ENCODE data around the gene TTC34.
A peak's percentile ranks its signal among the peaks of the same experiment; 100 is the strongest.
"Not testable (repeated sequence)": the region's sequence is repeated elsewhere in the genome, so short reads cannot be mapped to it uniquely, and the experiment has no call there.

TTC34 gene

DNA sequence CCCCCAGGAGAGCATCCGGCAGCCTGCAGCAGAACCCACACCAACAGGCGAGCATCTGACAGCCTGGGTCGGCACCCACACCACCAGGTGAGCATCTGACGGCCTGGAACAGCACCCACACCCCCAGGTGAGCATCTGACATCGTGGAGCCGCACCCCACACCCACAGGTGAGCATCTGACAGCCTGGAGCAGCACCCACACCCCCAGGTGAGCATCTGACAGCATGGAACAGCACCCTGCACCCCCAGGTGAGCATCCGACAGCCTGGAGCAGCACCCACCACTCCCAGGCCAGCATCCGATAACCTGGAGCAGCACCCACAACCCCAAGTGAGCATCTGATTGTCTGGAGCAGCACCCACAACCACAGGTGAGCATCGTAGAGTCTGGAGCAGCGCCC is 124.8 kb downstream of the TTC34 start:
- not testable (repeated sequence) for DNase-seq (ENCODE audit: low spot score)

DNA sequence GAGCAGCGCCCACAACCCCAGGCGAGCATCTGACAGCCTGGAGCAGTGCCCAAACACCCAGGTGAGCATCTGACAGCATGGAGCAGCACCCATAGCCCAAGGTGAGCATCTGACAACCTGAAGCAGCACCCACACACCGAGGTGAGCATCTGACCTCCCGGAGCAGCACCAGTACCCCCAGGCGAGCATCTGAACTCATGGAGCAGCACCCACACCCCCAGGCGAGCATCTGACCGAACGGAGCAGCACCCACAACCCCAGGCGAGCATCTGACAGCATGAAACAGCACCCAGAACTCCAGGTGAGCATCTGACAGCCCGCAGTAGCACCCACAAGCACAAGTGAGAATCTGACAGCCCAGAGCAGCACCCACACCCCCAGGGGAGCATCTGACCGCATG is 129.8 kb downstream of the TTC34 start:
- DNase-seq (ENCODE audit: low spot score): not testable (repeated sequence)

DNA sequence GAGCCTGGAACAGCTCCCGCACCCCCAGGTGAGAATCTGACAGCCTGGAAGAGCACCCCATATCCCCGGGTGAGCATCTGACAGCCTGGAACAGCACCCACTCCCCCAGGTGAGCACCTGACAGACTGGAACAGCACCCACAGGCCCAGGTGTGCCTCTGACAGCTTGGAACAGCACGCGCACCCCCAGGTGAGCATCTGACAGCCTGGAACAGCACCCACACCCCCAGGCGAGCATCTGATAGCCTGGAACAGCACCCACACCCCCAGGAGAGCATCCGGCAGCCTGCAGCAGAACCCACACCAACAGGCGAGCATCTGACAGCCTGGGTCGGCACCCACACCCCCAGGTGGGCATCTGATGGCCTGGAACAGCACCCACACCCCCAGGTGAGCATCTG is 141.7 kb downstream of the TTC34 start:
- DNase-seq (ENCODE audit: low spot score): not testable (repeated sequence)

DNA sequence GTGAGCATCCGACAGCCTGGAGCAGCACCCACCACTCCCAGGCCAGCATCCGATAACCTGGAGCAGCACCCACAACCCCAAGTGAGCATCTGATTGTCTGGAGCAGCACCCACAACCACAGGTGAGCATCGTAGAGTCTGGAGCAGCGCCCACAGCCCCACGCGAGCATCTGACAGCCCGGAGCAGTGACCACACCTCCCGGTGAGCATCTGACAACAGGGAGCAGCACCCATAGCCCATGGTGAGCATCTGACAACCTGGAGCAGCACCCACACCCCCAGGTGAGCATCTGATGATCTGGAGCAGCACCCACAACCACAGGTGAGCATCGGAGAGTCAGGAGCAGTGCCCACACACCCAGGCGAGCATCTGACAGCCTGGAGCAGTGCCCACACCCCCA is 143.6 kb downstream of the TTC34 start:
- not testable (repeated sequence) for DNase-seq (ENCODE audit: low spot score)

DNA sequence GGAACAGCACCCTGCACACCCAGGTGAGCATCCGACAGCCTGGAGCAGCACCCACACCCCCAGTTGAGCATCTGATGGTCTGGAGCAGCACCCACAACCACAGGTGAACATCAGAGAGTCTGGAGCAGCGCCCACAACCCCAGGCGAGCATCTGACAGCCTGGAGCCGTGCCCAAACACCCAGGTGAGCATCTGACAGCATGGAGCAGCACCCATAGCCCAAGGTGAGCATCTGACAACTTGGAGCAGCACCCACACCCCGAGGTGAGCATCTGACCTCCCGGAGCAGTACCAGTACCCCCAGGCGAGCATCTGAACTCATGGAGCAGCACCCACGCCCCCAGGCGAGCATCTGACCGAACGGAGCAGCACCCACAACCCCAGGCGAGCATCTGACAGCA is 144.4 kb downstream of the TTC34 start:
- DNase-seq (ENCODE audit: low spot score): not testable (repeated sequence)

DNA sequence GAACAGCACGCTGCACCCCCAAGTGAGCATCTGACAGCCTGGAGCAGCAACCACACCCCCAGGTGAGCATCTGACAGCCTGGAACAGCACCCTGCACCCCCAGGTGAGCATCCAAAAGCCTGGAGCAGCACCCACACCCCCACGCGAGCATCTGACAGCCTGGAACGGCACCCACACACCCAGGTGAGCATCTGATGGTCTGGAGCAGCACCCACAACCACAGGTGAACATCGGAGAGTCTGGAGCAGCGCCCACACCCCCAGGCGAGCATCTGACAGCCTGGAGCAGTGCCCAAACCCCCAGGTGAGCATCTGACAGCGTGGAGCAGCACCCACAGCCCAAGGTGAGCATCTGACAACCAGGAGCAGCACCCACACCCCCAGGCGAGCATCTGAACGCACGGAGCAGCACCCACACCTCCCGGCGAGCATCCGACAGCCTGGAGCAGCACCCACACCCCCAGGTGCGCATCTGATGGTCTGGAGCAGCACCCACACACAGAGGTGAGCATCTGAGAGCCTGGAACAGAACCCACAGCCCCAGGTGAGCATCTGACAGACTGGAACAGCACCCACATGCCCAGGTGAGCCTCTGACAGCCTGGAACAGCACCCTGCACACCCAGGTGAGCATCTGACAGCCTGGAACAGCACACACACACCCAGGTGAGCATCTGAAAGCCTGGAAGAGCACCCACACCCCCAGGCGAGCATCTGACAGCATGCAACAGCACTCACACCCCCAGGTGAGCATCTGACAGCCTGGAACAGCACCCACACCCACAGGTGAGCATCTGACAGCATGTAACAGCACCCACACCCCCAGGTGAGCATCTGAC is 145.7 kb downstream of the TTC34 start:
- not testable (repeated sequence) for DNase-seq (ENCODE audit: low spot score)

DNA sequence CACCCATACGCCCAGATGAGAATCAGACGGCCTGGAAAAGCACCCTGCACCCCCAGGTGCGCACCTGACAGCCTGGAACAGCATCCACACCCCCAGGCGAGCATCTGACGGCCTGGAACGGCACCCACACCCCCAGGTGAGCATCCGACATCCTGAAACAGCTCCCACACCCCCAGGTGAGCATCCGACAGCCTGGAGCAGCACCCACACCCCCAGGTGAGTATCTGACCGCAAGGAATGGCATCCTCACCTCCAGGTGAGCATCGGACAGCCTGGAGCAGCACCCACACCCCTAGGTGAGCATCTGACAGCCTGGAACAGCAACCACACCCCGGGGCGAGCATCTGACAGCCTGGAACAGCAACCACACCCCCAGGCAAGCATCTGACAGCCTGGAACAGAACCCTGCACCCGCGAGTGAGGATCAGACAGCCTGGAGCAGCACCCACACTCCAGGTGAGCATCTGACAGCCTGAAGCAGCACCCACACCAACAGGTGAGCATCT is 147.0 kb downstream of the TTC34 start:
- not testable (repeated sequence) for DNase-seq (ENCODE audit: low spot score)

DNA sequence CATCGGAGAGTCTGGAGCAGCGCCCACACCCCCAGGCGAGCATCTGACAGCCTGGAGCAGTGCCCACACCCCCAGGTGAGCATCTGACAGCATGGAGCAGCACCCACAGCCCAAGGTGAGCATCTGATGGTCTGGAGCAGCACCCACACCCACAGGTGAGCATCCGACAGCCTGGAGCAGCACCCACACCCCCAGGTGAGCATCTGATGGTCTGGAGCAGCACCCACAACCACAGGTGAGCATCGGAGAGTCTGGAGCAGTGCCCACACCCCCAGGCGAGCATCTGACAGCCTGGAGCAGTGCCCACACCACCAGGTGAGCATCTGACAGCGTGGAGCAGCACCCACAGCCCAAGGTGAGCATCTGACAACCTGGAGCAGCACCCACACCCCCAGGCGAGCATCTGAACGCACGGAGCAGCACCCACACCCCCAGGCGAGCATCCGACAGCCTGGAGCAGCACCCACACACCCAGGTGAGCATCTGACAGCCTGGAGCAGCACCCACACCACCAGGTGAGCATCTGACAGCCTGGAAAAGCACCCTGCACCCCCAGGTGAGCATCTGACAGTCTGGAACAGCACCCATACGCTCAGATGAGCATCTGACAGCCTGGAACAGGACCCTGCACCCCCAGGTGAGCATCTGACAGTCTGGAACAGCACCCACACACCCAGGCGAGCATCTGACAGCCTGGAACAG is 147.6 kb downstream of the TTC34 start:
- DNase-seq (ENCODE audit: low spot score): not testable (repeated sequence)

DNA sequence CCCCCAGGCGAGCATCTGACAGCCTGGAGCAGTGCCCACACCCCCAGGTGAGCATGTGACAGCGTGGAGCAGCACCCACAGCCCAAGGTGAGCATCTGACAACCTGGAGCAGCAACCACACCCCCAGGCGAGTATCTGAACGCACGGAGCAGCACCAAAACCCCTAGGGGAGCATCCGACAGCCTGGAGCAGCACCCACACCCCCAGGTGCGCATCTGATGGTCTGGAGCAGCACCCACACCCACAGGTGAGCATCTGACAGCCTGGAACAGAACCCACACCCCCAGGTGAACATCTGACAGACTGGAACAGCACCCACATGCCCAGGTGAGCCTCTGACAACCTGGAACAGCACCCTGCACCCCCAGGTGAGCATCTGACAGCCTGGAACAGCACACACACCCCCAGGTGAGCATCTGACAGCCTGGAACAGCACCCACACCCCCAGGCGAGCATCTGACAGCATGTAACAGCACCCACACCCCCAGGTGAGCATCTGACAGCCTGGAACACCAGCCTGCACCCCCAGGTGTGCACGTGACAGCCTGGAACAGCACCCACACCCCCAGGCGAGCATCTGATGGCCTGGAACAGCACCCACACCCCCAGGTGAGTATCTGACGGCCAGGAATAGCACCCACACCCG is 148.4 kb downstream of the TTC34 start:
- DNase-seq (ENCODE audit: low spot score): not testable (repeated sequence)

DNA sequence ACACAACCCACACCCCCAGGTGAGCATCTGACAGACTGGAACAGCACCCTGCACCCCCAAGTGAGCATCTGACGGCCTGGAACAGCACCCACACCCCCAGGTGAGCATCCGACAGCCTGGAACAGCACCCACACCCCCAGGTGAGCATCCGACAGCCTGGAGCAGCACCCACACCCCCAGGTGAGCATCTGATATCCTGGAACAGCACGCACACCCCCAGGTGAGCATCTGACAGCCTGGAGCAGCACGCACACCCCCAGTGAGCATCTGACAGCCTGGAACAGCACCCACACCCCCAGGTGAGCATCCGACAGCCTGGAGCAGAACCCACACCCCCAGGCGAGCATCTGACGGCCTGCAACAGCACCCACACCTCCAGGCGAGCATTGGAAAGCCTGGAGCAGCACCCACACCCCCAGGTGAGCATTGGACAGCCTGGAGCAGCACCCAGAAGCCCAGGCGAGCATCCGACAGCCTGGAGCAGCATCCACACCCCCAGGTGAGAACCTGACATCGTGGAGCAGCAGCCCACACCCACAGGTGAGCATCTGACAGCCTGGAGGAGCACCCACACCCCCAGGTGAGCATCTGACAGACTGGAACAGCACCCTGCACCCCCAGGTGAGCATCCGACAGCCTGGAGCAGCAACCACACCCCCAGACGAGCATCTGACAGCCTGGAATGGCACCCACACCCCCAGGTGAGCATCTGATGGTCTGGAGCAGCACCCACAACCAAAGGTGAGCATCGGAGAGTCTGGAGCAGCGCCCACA is 149.2 kb downstream of the TTC34 start:
- DNase-seq (ENCODE audit: low spot score): not testable (repeated sequence)

DNA sequence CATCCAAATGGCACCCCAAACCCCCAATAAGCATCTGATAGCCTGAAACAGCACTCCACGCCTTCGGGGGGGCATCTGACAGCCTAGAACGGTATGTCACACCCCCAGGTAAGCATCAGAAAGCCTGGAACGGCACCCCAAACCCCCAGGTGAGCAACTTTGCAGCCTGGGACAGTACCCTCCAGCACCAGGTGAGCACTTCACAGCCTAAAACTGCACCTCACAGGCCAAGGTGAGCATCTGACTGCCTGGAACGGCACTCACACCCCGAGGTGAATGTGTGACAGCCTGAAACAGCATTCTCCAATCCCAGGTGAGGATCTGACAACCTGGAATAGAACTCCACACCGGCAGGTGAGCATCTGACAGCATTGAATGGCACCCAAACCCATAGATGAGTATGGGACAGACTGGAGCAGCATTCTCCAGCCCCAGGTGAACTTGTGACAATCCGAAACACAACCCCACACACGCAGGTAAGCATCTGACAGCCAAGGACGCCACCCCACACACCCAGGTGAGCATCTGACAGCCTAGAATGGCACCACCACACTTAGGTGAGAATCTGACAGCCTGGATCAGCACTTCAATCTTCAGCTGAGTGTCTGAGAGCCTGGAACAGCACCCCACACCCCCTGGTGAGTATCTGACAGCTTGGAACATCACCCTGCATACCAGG is 150.4 kb downstream of the TTC34 start:
- no peak for DNase-seq (ENCODE audit: low spot score)

DNA sequence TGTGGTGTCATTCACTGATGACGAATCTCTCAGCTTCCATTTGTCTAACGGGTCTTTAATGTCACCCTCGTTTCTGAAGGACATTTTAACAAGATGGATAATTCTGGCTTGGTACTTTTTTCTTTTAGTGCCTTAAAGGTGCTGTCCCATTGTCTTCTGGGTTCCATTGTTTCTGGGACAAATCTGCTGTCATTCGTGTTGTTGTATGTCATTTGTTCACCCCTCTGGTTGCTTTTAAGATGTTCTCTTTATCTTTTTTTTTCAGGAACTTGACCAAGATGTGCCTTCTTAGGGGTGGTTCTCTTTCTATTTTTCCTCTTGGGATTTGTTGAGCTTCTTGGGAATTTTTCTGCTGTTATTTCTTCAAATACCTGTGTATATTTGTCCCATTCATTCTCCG is 154.7 kb downstream of the TTC34 start:
- DNase-seq (ENCODE audit: low spot score): no peak

DNA sequence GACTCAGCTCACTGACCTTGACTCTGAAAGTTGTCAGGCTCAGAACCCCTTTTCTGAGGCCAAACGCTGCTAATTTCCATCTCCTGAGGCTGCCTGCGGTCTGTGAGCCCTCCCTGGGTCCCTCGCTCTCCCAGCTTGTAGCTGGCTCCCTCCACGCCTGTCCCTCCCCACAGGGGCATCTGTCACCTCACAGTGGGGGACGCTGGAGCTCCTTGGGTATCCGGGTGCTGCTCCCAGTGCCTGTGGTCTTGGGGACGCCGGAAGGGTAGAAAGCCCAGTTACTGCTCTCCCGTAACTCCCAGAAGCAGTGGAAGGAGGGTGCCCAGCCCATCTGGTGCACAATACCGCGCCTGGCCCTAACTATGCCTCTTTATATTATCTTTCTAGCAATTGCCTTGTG is 155.7 kb downstream of the TTC34 start:
- no peak for DNase-seq (ENCODE audit: low spot score)

DNA sequence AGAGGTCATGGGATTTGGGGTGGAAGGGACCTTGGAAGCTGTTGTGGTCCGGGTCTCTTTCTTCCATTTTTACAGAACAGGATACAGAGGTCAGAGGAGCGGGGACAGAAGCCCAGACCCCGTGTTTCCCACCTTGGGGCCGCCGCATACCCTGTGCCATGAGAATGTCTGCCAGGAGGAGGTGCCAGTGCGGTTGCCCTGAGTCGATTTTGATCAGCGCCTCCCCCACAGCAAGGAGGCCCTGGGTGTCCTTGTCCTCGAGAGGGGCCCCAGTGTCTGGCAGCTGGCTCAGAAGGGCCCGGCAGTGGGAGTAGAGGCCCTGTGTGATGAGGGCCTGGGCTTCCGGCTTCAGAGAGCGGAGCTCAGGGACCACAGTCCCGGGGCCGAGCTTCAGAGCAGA is 156.3 kb downstream of the TTC34 start:
- DNase-seq (ENCODE audit: low spot score): no peak

DNA sequence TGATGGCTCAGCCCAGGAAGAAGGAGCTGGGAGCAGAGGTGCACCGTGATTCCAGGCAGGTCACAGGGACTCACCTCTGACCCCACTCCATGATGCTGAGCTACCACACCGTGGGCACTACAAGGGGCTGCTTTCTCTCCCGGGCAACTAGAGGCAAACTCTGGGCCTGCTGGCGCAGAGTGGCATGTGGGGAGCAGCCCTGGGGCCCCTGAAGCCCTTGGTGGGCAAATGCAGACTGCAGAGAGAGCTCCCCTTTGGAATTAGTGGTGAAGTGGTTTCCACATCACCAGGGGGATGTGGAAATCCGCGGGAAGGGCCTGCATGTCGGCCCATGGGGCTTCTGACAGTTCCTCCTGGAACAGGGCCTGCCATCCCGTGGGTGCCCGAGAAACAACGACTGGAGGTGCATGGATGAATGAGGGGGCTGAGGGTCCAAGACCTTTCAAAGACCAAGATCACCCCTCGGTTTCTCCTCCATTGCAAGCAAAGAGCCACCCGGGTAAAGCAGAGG is 156.8 kb downstream of the TTC34 start:
- no peak for DNase-seq (ENCODE audit: low spot score)

DNA sequence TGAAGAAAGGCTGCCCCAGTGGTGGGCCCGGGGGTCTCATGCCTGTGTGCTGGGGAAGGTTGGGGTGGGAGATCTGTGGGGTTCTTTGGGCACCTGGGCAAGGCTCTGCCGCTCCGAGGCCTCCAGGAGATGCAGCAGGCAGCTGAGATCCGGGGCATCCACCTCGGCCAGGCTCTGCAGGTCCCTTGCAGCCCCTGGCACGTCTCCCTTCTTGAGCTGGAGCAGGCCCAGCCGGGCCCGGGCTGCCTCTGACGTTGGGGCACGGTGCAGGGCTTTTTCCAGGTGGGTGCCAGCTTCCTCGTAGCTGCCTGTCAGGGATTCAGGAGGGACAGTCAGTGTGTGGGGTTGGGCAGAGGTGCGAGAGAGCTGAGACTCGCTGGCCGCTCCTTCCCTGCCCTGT is 157.3 kb downstream of the TTC34 start:
- DNase-seq (ENCODE audit: low spot score): no peak

DNA sequence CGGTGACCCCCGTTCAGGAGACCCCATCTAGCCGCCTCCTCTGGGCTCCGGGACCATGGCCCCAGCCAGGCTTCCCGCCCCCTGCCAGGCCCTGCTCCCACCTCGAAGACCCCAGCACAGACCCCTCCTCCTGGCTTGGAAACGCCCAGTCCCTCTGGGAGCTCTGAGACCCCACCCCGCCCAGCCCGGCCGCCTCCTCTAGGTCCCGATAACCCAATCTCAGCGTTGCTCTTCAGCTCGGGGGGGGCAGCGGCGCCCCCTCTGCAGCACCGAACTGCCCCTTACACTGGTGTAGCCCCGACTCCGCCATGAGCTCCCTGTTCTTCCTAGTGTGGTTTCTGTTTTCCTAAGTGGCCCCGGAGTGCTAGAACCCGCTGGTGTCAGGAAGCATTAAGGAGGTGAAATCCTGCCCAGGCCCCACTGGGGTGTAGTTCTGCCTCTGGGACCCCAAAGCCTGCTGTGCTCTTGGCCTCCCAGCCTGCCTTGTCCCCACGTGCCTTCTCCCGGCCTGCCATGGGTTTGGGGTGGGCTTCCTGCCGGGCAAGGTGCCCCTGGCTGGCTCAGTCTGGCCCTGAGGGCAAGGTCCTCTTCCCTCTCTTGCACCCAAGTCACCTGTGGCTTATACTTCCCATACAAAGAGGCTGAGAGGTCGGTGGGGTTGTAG is 157.9 kb downstream of the TTC34 start:
- no peak for DNase-seq (ENCODE audit: low spot score)

DNA sequence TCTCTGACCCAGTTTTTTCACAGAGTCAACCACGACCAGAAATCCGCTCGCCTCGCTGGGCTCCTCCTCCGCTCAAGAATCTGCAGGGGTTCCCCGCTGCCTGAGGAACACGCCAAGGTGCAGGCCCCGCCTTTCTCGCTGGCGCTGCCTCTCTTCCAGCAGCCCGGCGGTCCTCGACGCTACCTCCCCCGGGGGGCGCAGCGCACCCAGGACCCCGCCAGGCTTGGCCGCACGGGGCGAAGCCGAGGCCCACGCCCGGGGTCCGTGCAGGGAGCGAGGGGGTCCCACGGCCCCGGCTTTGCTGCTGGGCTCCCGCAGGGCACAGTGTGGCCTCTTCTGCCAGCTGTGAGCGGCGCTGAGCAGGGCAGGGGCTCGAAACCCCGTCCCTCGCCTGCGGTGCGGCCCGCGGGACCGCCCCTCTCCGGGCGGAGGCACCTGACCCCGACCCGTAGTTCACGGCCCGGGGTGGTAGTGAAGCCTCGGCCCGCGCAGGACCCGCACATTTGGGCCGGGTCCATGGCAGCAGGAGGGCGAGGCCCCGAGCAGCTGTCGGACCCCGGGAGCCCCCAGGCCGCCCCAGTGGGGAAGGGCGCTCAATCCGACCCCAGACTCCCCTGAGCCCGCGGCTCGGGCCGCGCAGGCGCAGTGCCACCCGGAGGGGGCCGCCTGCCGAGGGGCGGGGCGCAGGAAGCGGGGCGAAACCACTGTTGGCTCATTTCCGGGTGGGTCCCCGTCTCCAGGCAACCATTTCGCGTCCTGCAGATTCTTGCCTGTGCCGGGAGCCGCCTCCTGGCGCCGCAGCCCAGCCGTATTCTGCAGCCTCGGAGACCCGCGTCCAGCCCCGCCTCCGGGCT is 158.7 kb downstream of the TTC34 start:
- peak; percentile 100 for DNase-seq (ENCODE audit: low spot score)

DNA sequence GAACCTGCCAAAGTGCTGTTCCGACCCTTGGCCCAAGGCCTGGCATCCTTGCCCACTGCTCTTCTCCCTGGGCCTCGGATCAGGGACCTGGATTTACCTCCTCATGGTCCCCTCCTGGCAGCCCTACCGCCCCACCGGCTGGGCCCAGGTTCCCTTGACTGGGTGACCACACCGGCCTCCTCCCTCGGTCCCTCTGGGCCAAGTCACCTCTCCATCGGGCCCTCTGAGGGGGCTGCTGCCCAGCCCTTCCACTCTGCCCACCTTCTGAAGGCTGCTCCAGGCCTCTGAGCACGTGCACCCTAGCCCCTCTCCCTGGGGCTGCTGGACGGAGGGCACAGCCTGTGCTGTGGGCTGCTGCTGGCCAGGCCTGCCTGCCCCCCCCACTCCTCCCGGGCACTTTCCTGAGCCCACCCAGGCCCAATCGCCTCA is 159.3 kb downstream of the TTC34 start:
- no peak for DNase-seq (ENCODE audit: low spot score)

All from AG20443 (cell line).